Transverse colon (tissue), 3 donors: ENCODE measurements around the gene NAP1L4.

Source experiments
- POLR2A ChIP-seq: fragments of 450-650 bp; IDR thresholded peaks from one replicate; pipeline ENCODE4 v1.6.1; 2016; ENCODE audit warnings: antibody characterized with exemption, mild to moderate bottlenecking, moderate library complexity
- TF ChIP-seq, protein P1 (sequence below), 5 experiments: fragments of 200-600 bp in 3 of 5; fragments of 450-650 bp in 2 of 5; sonication (generic) in 3 of 5; IDR thresholded peaks; 1 replicate in 2 of 5; 2 replicates in 3 of 5; pipeline ENCODE4 v1.5.1; 2016 to 2017; ENCODE audit warnings: antibody characterized with exemption in 5 of 5, inconsistent platforms in 3 of 5, mild to moderate bottlenecking in 2 of 5, moderate library complexity in 1 of 5

DNA sequence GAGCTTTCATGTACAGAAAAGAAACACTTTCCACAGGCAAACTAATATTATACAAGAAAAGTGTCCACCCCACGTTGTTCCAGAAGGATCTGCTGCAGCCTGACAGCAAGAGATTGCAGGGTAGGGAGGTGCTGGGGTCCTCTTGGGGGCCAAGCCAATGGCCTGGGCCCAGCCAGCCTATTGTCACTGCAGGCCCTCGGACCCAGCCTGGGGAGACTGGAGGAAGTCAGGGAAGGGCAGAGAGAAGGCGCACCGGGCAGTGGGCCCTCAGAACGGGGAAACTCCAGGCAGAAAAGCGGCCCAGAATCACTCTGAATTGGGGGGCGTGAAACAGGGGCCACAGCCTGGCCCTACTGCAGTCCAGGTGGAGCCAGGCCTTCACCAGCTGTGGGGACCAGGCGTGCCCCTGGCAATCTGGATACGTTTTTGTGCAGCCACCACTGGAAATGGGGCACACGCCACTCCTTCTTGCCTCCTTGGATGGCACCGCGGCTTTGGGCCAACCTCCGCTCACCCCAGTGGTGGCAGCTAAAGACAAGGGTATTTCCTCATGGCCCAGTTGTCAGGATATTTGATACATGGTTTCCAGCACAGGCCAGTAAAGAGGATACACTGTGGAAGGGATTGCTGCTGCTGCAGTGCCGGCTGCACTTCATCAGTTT is 3.9 kb upstream of the NAP1L4 start:
- TF ChIP-seq, protein P1, sequence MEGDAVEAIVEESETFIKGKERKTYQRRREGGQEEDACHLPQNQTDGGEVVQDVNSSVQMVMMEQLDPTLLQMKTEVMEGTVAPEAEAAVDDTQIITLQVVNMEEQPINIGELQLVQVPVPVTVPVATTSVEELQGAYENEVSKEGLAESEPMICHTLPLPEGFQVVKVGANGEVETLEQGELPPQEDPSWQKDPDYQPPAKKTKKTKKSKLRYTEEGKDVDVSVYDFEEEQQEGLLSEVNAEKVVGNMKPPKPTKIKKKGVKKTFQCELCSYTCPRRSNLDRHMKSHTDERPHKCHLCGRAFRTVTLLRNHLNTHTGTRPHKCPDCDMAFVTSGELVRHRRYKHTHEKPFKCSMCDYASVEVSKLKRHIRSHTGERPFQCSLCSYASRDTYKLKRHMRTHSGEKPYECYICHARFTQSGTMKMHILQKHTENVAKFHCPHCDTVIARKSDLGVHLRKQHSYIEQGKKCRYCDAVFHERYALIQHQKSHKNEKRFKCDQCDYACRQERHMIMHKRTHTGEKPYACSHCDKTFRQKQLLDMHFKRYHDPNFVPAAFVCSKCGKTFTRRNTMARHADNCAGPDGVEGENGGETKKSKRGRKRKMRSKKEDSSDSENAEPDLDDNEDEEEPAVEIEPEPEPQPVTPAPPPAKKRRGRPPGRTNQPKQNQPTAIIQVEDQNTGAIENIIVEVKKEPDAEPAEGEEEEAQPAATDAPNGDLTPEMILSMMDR (IDR thresholded peaks at IDR 0.05), result no peak
- TF ChIP-seq POLR2A, result no peak
